IMR-90 (cell line): Measurements from ENCODE around the gene DUSP10. TPM values are rescaled to one million over a fixed set of nuclear protein-coding genes. Genes with fewer than 3 reads are reported as not detected.

ENCODE experiments used
- ATAC-seq: fragments of 200-7000 bp; cut with Tn5 transposase; 2 replicates; pipeline ENCODE4 v1.9.1; 2020; ENCODE audit warnings: low read depth, mild to moderate bottlenecking, moderate library complexity
- BruUV-seq: library from RNA; stranded (reverse); fragments of 400-500 nt; replicated peaks from 2 replicates; lab custom pipeline; 2021; lab: Mats Ljungman, UMichigan
- CTCF ChIA-PET: fragments of 300-600 bp; formaldehyde crosslinking; extraction: SDS; loops from one replicate; lab custom pipeline; 2021; ENCODE audit warnings: antibody characterized with exemption; lab: Yijun Ruan, JAX
- POLR2A ChIA-PET: fragments of 300-600 bp; sonication (Branson Sonifier 250); formaldehyde crosslinking; loops from one replicate; lab custom pipeline; 2022; ENCODE audit warnings: antibody characterized with exemption; ENCODE audit not compliant: unreplicated experiment; lab: Charles Lee
- DNase-seq: peaks from one replicate; pipeline ENCODE4 v3.0.0; 2013
- H2AFZ ChIP-seq: replicated peaks from 2 replicates; pipeline ENCODE3; 2013; ENCODE audit warnings: low read length, mild to moderate bottlenecking; ENCODE audit not compliant: poor library complexity
- H2AK5ac ChIP-seq: 2 replicates; pipeline ENCODE4 v1.6.1; 2013; ENCODE audit warnings: low read depth, low read length, inconsistent platforms
- H2AK9ac ChIP-seq: replicated peaks from 2 replicates; pipeline ENCODE3; 2013; ENCODE audit warnings: mild to moderate bottlenecking, low read depth, low read length, moderate library complexity; ENCODE audit not compliant: poor library complexity
- H2BK120ac ChIP-seq: 2 replicates; pipeline ENCODE4 v1.6.1; 2013; ENCODE audit warnings: low read depth, low read length, inconsistent platforms
- H2BK15ac ChIP-seq: 3 replicates; pipeline ENCODE4 v1.6.1; 2013; ENCODE audit warnings: low read depth, low read length, inconsistent platforms
- H2BK20ac ChIP-seq: 2 replicates; pipeline ENCODE4 v1.6.1; 2013; ENCODE audit warnings: low read depth, mild to moderate bottlenecking, inconsistent platforms, low read length, moderate library complexity
- H2BK5ac ChIP-seq: 2 replicates; pipeline ENCODE4 v1.6.1; 2013; ENCODE audit warnings: mild to moderate bottlenecking, low read depth, low read length, inconsistent platforms; ENCODE audit not compliant: poor library complexity, severe bottlenecking
- H3K14ac ChIP-seq: replicated peaks from 2 replicates; pipeline ENCODE4 v1.6.1; 2013; ENCODE audit warnings: low read depth, low read length, inconsistent platforms
- H3K18ac ChIP-seq: 2 replicates; pipeline ENCODE4 v1.6.1; 2013; ENCODE audit warnings: low read depth, low read length, control low read depth
- H3K23ac ChIP-seq: 2 replicates; pipeline ENCODE4 v1.6.1; 2013; ENCODE audit warnings: low read depth, low read length, inconsistent platforms
- H3K27ac ChIP-seq: 2 replicates; pipeline ENCODE4 v1.5.1; 2013; ENCODE audit warnings: mild to moderate bottlenecking, control low read depth, low read length; ENCODE audit not compliant: insufficient read depth
- H3K27me3 ChIP-seq: 2 replicates; pipeline ENCODE4 v1.6.1; 2013; ENCODE audit warnings: low read length; ENCODE audit not compliant: control insufficient read depth, insufficient read depth
- H3K36me3 ChIP-seq: 2 replicates; pipeline ENCODE4 v1.6.1; 2013; ENCODE audit warnings: low read length, mixed read lengths; ENCODE audit not compliant: control insufficient read depth, insufficient read depth
- H3K4ac ChIP-seq: 2 replicates; pipeline ENCODE4 v1.6.1; 2013; ENCODE audit warnings: low read depth, low read length, inconsistent platforms
- H3K4me1 ChIP-seq: 2 replicates; pipeline ENCODE4 v1.6.1; 2013; ENCODE audit warnings: low read length, mixed read lengths; ENCODE audit not compliant: control insufficient read depth, insufficient read depth
- H3K4me2 ChIP-seq: 2 replicates; pipeline ENCODE4 v1.6.1; 2013; ENCODE audit warnings: low read depth, mild to moderate bottlenecking, control low read depth, low read length, moderate library complexity
- H3K4me3 ChIP-seq: 2 replicates; pipeline ENCODE4 v1.5.1; 2013; ENCODE audit warnings: low read depth, mild to moderate bottlenecking, control low read depth, low read length, moderate library complexity; ENCODE audit not compliant: insufficient read depth
- H3K56ac ChIP-seq: 2 replicates; pipeline ENCODE4 v1.6.1; 2013; ENCODE audit warnings: low read length, inconsistent platforms; ENCODE audit not compliant: insufficient read depth; ENCODE audit errors: extremely low read depth
- H3K79me1 ChIP-seq, 2 experiments: 2 replicates each; pipeline ENCODE4 v1.6.1; 2013; ENCODE audit warnings: low read length in 2 of 2, inconsistent platforms in 1 of 2, low read depth in 1 of 2
- H3K9ac ChIP-seq: 2 replicates; pipeline ENCODE4 v1.6.1; 2013; ENCODE audit warnings: low read depth, low read length, control low read depth
- H3K9me1 ChIP-seq: 2 replicates; pipeline ENCODE4 v1.6.1; 2013; ENCODE audit warnings: low read length, inconsistent platforms; ENCODE audit not compliant: insufficient read depth
- H3K9me3 ChIP-seq: 2 replicates; pipeline ENCODE4 v1.6.1; 2013; ENCODE audit warnings: low read length; ENCODE audit not compliant: control insufficient read depth, insufficient read depth
- H4K20me1 ChIP-seq: 2 replicates; pipeline ENCODE4 v1.6.1; 2013; ENCODE audit warnings: low read length, inconsistent platforms; ENCODE audit not compliant: insufficient read depth
- H4K5ac ChIP-seq: 2 replicates; pipeline ENCODE4 v1.6.1; 2013; ENCODE audit warnings: mild to moderate bottlenecking, low read depth, low read length, control low read depth
- H4K8ac ChIP-seq, 2 experiments: 2 replicates each; pipeline ENCODE4 v1.6.1; 2013; ENCODE audit warnings: low read depth in 2 of 2, low read length in 2 of 2, control low read depth in 1 of 2, inconsistent platforms in 1 of 2
- H4K91ac ChIP-seq: 2 replicates; pipeline ENCODE4 v1.6.1; 2013; ENCODE audit warnings: low read depth, low read length, inconsistent platforms; ENCODE audit not compliant: insufficient read depth
- CHD1 ChIP-seq: IDR thresholded peaks from 2 replicates; pipeline ENCODE4 v1.6.1; 2012; ENCODE audit warnings: low read depth, low read length, improper control_type of control experiment
- ELK1 ChIP-seq: fragments of 150-350 bp; IDR thresholded peaks from 2 replicates; pipeline ENCODE4 v1.6.1; 2016; ENCODE audit warnings: low read depth, mild to moderate bottlenecking, low read length, moderate library complexity, borderline replicate concordance
- POLR2A ChIP-seq: IDR thresholded peaks from 2 replicates; pipeline ENCODE4 v1.6.1; 2012; ENCODE audit warnings: mild to moderate bottlenecking, low read depth, low read length
- WGBS, 2 experiments: methylation state at CpG; one replicate each; pipeline versions ENCODE4 v1.1.5 to v1.1.7; 2013; ENCODE audit warnings: missing lambda C conversion rate in 2 of 2; ENCODE audit not compliant: insufficient read length in 1 of 2; ENCODE audit errors: extremely low coverage in 2 of 2; 5-methylcytosine and 5-hydroxymethylcytosine counted together
- dilution Hi-C: fragments of 300-500 bp; cut with HindIII; formaldehyde crosslinking; loops from one replicate; pipeline ENCODE4 v1.14.3; 2018; ENCODE audit warnings: low sequenced_read_pairs; ENCODE audit not compliant: unreplicated experiment
- in situ Hi-C: fragments of 300-500 bp; cut with MboI; formaldehyde crosslinking; loops from 3 replicates; pipeline ENCODE4 v1.14.3; 2019; ENCODE audit warnings: low sequenced_read_pairs, inconsistent platforms, mixed read lengths
- intact Hi-C: fragments of 100-400 bp; cut with micrococcal nuclease; formaldehyde crosslinking; loops from 2 replicates; pipeline ENCODE4 v1.10.0; 2022
- polyA plus RNA-seq, 3 experiments: library from polyadenylated mRNA; depleted of rRNA; stranded (reverse); fragments of >200 nt; gene quantifications; 2 replicates each; pipeline ENCODE4 v1.2.3, GENCODE V29; 2012; ENCODE audit warnings: low replicate concordance in 1 of 3
- total RNA-seq: library from RNA; depleted of rRNA; stranded (reverse); fragments of >200 nt; gene quantifications from 2 replicates; pipeline ENCODE4 v1.2.3, GENCODE V29; 2012

DUSP10 gene
- total and polyA plus RNA-seq, 2 of the 4 experiments (the other 2 are of a cell fraction): 41.7 to 59.1 TPM

GRCh38 chr1:221701570-221702186 is 40.2 kb downstream of the DUSP10 start:
- Histone ChIP-seq H4K8ac (no peak overlapping the region), H3K4me3 (no peak overlapping the region), H3K23ac (no peak overlapping the region), H3K36me3 (peaks cover 43% of the 10 kb centered on the region), H4K20me1 (peaks cover 2% of the 10 kb centered on the region; the same call in 1 of the 2 replicates), H3K9ac (no peak overlapping the region), H2BK120ac (no peak overlapping the region), H3K4me2 (no peak overlapping the region), H3K9me3 (no peaks in the 10 kb centered on the region), H4K91ac (no peak overlapping the region), H4K5ac (no peak overlapping the region), H3K18ac (no peak overlapping the region), H2BK20ac (no peak overlapping the region), H2BK5ac (no peak overlapping the region), H2AK9ac (no peak overlapping the region), H3K4me1 (peaks cover 15% of the 10 kb centered on the region), H3K14ac (no peak overlapping the region), H3K27me3 (no peaks in the 10 kb centered on the region), H3K4ac (no peak overlapping the region), H2BK15ac (no peak overlapping the region), H2AFZ (no peak overlapping the region), H3K27ac (no peak overlapping the region), H2AK5ac (no peak overlapping the region), H3K9me1 (peaks cover 17% of the 10 kb centered on the region), H3K79me1 (peaks cover 24 to 58% of the 10 kb centered on the region in 2 experiments), H3K56ac (no peak overlapping the region; the same call in 1 of the 2 replicates)
- intact Hi-C loops (no loop called here), dilution Hi-C loops (no loop called here), in situ Hi-C loops (no loop called here)
- POLR2A ChIA-PET: no interaction called here
- CTCF ChIA-PET: interaction anchor here (0.5 to 2.4 kb wide), 5 partner anchors 132 to 554 kb away, joined by 3 to 12 read pairs (median 8); no protein-coding TSS in a partner anchor
- TF ChIP-seq POLR2A: no peak
- TF ChIP-seq CHD1: no peak
- no peak for TF ChIP-seq ELK1
- no peak for ATAC-seq
- no CpG with 5 or more reads among the region's 1 CpG for WGBS, 2 experiments
- DNase-seq: no peak
- BruUV-seq: no TSS peak
